ENCODE data around the gene NUCB1.
A peak's percentile ranks its signal among the peaks of the same experiment; 100 is the strongest.
"Not testable (repeated sequence)": the region's sequence is repeated elsewhere in the genome, so short reads cannot be mapped to it uniquely, and the experiment has no call there.

The NUCB1 gene

DNA sequence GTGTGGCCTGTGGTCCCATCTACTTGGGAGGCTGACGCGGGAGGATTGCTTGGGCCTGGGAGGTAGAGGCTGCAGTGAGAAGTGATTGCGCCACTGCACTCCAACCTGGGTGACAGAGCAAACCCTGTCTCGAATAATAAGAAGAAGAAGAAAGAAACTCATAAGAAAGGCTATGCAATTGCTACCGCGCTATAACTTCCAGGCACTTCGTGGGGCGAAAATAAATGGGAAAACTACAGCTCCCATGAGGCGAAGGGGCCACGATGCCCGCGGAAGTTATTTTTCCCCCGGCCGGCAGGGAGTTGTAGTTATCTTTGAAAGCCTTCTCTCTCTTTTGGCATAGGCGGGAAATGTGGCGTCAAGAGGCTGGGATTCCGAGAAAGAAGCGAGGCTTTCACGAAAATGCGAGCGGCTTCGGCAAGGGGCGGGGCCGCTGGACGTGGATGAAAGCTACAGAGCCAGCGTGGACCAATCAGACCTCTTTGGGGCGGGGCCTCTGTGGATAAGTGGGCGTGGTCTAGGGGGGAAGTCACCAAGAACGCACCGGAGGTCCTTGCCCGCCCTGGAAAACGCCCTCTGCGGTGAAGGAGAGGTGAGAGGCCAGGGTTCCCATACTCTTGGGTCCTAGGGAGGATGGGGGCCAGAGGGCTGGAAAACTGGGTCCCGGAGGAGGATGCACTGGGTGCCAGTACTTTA is at the start of gene NUCB1:
Gene NUCB1, plus strand, starts transcription at position 532 of the 696 bp plus-strand sequence. CDS start 485 bp downstream, outside the sequence.
- DNase-seq (ENCODE audit: low spot score) (peak; percentile 91), FAIRE-seq (peak; percentile 91)

DNA sequence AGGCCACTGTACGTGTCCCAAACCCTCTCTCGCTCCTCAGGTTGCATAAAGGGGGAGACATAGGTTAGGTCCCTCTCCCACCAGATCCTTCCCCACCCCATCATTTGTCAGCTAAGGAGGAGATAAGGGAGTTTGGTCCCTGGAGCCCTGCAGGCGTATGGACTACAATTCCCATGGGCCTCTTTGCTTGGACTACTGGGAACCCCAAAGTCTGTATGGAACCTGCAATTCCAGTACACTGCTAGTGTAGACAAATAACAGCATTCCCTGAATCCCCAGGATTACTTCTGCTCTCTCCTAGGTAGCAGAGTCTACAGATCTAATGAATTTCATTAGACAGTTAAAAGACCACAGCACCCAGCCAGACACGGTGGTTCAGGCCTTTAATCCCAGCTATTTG is 47.8 kb upstream of the NUCB1 start:
- no peak for DNase-seq (ENCODE audit: low spot score)
- FAIRE-seq, result no peak

DNA sequence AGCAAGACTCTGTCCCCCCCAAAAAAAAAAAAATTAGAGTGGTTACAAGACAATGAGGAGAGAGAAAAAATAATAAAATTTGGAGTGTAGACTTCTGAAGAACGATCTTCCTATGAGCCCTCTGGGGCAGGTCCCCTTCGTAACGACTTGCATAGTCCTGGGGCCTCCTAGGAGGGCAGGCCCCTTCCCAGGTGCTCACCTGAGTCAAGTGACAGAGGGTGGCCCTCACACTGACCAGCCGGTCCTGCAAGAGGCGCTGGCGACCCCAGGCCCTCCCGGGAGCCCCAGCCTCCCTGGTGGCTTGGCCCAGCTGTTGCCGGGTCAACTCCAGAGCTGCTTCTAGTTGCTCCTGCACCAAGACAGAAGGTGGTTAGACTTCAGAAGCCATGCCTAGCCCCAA is 46.6 kb upstream of the NUCB1 start:
- no peak for DNase-seq (ENCODE audit: low spot score)
- FAIRE-seq, result no peak

DNA sequence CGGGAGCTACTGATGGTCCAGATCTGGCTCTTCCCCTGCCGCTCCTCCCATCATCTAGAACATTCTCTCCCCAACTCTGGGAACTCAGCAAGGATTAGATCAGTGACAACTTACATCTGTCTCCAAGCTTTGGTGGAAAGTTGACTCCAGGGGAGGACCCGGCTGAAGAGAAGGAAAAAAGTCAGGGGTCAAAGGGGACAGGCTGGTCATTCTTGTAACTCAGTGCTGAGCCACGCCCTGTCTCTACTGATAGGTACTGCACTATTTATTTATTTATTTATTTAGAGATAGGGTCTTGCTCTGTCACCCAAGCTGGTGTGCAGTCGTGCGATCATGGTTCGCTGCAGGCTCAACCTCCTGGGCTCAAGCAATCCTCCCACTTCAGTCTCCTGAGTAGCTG is 46.0 kb upstream of the NUCB1 start:
- DNase-seq (ENCODE audit: low spot score) (no peak), FAIRE-seq (no peak)

DNA sequence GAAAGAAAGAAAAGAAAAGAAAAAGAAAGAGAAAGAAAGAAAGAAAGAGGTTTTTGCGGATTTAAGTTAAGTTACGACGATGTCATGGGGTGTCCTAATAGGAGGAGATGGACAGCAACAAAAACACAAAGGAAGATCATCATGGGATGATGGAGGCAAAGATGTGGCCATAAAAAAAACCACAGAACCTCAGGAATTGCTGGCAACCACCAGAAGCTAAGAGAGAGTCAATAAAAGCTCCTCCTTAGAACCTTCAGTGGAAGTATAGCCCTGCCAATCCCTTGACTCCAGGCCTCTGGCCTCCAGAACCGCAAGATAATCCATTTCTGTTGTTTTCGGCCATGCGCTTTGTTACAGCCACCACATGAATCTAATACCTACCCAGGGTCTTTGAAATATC is 43.2 kb upstream of the NUCB1 start:
- FAIRE-seq (no peak), DNase-seq (ENCODE audit: low spot score) (no peak)

DNA sequence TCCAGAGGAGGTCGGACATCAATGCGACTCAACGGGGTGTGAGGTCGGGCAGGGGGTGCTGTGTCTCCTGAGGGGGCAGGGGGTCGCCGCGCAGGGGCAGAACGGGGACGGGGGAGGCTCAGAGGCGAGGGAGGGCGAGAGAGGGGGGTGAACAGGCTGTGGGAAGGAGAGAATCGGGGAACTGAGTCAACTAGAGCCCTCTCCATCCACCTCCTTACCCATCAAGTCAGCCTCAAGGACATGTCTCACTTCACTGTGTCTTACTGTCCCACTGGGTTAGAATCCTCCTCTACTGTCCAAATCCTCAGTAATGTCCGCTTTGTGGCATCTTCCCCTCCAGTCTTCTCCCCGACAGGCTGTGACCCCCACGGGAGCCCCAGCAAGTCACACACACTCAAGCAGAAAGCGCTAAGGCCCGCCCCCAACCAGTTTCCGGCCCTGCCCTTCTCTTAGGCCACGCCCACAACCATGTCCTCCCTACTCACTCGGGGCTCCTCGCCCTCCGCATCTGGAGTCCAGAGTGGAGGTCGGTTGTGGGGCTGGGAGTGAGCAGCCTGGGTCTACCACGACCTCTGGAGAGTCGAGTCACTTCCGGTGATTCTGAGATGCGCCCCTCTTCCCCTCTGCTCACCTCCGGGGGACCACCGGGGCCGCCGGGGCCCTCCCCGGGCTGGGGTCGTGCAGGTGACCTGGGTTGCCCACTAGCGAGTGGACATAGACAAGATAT is 41.0 kb upstream of the NUCB1 start:
- FAIRE-seq, result no peak
- DNase-seq (ENCODE audit: low spot score), result no peak

DNA sequence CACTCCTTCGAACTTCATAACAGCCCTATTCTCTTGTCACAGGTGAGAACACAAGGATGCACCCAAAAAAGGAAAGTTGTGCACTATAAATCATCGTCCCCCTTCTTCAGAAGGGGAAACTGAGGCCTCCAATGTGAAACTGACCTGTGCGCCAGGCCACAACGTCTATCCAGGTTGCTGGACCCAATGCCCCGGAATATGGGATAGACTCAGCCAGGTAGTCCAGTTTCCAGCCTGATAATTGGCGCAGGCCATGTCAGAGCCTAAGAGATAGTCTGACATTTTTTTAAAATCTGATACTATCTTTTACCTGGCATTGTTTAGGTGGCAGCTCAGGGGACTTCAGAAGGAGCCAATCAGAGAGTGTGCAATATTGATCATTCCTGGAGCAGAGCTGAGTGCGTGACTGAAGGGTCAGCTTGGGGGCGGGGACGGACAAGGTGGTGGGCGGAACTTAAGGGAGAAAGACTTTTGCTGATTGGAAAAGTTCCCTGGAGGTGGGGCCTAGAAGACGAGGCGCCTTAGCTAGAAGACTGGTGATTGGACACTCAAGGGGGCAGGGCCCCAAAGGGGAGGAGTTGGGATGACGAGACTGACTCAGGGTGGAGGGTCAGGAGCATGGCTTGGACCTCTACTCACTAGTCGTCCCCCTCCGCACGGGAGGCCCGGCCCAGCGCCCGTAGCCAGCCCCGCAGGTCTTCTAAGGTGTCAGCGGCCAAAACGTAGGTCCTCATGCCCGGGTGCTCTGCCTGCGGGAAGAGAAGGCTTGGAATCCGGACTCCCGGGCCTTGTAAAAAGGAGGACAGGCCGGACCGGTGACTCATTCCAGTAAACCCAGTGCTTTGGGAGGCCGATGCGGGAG is 40.2 kb upstream of the NUCB1 start:
- FAIRE-seq, result no peak
- no peak for DNase-seq (ENCODE audit: low spot score)

DNA sequence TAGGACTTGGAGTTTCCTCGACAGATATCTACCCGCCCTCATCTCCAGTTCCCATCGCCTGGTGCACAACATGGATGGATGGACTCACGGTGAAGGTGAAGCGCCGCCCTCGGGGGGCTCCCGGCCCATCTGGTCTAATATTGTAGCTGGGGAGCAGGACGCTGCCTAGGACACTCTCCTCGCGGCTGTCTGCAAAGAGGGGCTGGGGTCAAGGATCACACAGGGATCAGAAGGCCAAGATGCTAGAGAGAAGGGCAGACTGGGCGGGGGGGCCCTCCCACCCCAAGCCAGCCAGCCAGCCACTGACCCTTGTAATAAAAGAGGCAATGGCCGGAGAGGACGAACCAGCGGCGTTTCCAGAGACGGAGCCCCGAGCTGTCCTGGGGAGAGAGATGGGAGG is 38.8 kb upstream of the NUCB1 start:
- DNase-seq (ENCODE audit: low spot score), result no peak
- FAIRE-seq, result no peak

DNA sequence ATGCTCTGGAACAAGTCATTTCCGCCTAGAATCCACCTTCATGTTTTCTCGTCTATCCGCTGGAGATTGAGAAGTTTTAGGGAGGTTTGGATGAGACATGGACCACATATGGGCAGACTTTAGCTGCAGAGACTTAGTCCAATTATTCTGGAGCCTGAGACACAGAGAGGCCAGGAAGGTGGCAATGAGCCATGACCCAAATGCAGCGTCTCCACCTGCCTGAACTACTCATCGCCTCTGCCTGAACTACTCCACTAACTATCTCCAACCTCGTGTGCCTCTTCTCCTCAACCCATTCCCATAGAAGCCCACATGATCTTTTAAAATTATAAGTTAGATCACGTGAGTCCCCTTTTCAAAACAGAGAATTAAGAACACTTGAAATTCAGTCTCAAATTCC is 37.3 kb upstream of the NUCB1 start:
- DNase-seq (ENCODE audit: low spot score), result no peak
- FAIRE-seq, result no peak

DNA sequence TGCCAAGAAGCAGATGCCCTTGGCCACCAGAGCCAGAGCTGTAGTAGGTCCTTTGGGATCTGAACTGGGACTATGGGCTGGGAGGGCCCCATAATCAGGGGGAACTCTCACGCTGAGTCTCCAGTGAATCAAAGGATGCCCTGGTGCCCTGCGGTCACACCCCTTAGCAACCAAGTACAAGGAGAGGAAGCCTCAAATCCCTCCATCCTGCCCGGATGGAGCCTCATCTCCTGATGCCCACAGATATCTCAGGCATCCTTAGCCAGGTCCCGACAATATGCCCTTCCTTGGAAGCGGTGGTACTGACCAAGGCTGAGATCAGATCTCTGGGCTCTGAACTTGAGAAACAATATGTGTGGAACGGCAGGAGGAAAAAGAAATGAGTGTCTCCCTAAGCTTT is 33.4 kb upstream of the NUCB1 start:
- DNase-seq (ENCODE audit: low spot score), result no peak
- FAIRE-seq, result no peak

DNA sequence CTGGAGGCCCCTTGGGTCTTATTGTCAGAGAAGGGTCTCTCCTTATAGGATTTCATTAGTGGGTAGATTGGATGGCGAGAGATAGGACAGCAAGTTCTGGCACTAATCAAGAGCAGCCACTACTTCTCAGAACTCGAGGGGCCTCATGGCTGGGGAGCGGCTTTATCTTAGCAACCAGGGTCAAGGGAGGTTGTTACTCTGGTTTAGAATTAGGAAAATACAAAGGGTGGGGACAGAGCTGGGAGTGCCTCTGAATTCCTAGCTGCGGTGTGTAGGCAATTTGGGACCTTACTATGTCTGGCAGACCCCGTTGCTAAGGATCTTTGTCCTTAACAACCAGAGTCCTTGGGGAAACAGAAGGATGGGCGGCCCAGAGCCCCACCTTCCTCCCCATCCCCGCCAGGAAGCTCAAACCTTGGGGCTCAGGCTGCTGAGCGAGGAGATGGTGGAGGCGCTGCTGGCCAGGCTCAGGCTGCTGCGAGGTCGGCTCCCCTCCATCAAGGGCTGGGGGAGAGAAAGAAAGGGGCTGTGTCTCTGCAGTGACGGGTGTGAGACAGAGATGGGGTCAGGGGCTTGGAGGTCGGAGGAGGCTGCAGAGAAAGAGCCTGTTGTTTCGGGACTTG is 32.9 kb upstream of the NUCB1 start:
- no peak for FAIRE-seq
- no peak for DNase-seq (ENCODE audit: low spot score)

DNA sequence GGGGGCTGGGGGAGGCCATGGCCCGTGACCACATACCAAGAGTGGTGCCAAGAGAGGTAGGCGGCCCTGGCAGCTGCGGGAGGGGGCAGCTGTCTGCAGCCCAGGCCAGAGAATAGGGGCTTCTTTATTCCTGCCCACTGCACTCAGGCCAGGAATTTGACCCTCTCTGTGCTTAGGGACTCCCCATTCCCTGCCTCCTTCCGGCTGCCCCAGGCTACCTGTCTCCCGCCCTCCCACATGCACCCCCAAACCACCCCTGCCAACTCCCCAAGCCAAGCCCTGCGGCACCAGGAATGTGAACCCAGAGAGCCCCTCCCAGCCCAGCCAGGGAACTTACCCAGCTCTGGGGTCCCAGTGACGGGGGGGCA is 32.4 kb upstream of the NUCB1 start:
- FAIRE-seq (no peak), DNase-seq (ENCODE audit: low spot score) (no peak)

DNA sequence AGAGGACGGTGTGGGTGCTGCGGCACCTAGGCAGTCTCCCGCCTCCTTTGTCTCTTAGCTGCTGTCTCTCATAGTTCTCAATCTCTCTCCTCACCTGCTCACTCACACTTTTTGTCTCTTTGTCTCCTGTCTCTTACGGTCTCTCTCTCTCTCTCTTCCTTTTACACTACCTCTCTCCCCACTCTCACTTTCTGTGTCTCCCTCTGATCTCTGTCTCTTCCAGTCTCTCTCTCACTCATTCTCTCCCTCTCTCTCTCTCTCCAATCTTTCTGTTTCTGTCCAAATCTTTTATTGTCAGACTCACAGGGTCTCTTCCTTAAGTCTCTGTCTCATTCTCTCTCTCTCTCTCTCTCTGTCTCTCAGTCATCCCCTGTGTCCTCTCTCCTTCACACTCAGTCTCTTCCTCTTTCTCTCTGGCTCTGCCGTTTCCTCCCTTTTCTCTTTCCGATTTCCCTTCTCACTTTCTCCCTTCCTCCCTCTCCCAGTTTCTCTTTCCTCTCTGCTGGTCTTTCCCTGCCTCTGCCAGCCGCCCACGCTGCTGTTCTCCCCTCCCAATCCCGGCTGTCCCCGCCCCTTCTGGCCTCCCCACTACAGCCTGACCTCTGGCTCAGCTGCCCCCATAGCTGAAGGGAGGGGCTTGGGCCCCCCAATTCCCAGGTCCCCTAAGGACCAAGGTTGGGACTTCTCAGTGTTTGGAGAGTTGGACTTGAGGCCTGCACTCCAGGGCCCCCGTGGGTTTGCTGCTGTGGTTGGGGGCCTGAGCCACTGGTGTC is 31.8 kb upstream of the NUCB1 start, which contains the start of gene PLEKHA4:
Gene PLEKHA4, minus strand, starts transcription at position 504 of the 773 bp plus-strand sequence. CDS start 997 bp downstream, outside the sequence.
- FAIRE-seq (no peak), DNase-seq (ENCODE audit: low spot score) (no peak)

DNA sequence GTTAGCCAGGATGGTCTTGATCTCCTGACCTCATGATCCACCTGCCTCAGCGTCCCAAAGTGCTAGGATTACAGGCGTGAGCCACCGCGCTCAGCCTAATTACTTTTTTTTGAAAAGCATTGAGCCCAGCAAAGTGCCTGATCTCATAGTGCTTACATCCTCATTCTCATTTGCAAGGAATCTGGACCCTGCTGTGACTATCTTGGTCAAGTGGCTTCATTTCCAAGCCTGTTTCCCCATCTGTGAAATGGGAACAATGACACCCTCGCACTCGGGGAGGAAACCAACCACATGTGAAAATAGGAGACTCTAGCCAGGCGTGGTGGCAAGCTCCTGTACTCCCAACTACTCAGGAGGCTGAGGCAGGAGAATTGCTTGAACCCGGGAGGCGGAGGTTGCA is 30.1 kb upstream of the NUCB1 start:
- DNase-seq (ENCODE audit: low spot score) (no peak), FAIRE-seq (no peak)

DNA sequence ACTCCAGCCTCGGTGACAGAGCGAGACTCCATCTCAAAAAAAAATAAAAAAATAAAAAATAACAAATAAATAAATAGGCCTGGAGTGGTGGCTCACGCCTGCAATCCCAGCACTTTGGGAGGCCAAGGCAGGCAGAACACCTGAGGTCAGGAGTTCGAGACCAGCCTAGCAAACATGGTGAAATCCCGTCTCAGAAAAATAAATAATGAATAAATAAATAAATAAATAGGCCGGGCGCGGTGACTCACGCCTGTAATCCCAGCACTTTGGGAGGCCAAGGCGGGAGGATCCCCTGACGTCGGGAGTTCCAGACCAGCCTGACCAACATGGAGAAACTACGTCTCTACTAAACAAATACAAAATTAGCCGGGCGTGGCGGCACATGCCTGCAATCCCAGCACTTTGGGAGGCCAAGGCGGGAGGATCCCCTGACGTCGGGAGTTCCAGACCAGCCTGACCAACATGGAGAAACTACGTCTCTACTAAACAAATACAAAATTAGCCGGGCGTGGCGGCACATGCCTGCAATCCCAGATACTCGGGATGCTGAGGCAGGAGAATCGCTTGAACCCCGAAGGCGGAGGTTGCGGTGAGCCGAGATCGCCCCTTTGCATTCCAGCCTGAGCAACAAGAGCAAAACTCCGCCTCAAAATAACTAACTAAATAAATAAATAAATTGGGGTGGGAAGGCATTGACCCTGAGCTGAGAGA is 28.5 kb upstream of the NUCB1 start:
- DNase-seq (ENCODE audit: low spot score); FAIRE-seq: not testable (repeated sequence)

DNA sequence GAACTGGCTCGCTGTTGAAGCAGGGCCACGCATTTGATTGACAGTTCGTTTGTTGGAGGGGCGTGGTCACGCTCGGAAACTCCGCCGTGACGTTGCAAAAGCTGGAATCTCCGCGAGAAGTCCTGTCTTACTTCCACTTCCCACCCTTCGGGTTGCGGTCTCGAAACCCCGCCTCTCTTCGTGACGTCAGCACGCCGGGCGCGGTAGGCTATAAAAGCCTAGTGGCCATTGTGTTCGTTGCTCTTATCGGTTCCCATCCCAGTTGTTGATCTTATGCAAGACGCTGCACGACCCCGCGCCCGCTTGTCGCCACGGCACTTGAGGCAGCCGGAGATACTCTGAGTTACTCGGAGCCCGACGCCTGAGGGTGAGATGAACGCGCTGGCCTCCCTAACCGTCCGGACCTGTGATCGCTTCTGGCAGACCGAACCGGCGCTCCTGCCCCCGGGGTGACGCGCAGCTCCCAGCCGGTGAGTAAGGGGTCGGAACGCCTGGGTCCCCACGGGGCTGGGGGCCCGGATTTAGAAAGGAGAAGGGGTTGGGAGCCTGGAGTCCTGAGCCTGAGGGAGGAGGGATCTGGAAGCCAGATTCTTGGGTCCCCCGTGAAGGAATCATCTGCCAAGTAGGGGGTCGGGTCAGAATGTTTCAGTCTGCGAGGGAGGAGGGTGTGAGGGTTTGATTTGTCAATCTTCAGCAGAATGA is 27.8 kb upstream of the NUCB1 start, which contains the start of gene PPP1R15A:
Gene PPP1R15A, plus strand, starts transcription at position 240 of the 702 bp plus-strand sequence. CDS start 813 bp downstream, outside the sequence.
- FAIRE-seq, result peak; percentile 77
- DNase-seq (ENCODE audit: low spot score), result peak; percentile 93

DNA sequence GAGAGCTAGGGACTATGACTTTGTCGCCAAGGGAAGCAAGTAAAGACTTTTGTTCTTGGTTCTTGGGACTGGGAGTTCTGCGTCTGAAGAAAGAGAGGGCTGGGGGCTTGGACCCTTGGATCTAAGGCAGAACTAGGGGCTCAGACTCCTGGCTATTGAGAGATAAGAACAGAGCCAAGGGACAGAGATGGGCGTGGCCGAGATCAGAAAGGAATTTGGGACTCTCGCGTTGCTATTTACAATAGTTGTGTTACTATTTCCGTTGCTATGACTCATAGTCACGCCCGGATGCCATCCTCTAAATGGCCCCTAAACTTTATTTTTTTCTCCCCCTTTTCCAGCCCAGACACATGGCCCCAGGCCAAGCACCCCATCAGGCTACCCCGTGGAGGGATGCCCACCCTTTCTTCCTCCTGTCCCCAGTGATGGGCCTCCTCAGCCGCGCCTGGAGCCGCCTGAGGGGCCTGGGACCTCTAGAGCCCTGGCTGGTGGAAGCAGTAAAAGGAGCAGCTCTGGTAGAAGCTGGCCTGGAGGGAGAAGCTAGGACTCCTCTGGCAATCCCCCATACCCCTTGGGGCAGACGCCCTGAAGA is 27.1 kb upstream of the NUCB1 start:
- no peak for FAIRE-seq
- peak; percentile 88 for DNase-seq (ENCODE audit: low spot score)

DNA sequence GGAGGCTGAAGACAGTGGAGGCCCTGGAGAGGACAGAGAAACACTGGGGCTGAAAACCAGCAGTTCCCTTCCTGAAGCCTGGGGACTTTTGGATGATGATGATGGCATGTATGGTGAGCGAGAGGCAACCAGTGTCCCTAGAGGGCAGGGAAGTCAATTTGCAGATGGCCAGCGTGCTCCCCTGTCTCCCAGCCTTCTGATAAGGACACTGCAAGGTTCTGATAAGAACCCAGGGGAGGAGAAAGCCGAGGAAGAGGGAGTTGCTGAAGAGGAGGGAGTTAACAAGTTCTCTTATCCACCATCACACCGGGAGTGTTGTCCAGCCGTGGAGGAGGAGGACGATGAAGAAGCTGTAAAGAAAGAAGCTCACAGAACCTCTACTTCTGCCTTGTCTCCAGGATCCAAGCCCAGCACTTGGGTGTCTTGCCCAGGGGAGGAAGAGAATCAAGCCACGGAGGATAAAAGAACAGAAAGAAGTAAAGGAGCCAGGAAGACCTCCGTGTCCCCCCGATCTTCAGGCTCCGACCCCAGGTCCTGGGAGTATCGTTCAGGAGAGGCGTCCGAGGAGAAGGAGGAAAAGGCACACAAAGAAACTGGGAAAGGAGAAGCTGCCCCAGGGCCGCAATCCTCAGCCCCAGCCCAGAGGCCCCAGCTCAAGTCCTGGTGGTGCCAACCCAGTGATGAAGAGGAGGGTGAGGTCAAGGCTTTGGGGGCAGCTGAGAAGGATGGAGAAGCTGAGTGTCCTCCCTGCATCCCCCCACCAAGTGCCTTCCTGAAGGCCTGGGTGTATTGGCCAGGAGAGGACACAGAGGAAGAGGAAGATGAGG is 26.4 kb upstream of the NUCB1 start:
- no peak for FAIRE-seq
- DNase-seq (ENCODE audit: low spot score), result no peak
